HUES48 (cell line): ENCODE results near the gene ARFGAP3.

Experiments used
- H3K27ac ChIP-seq: one replicate; pipeline ENCODE4 v1.7.0; 2013; ENCODE audit warnings: low read depth, low read length, inconsistent platforms
- H3K27me3 ChIP-seq: 2 replicates; pipeline ENCODE4 v1.6.1; 2013; ENCODE audit warnings: mild to moderate bottlenecking, low read length; ENCODE audit not compliant: control insufficient read depth, insufficient read depth
- H3K36me3 ChIP-seq: 2 replicates; pipeline ENCODE4 v1.6.1; 2013; ENCODE audit warnings: low read length; ENCODE audit not compliant: control insufficient read depth, insufficient read depth
- H3K4me1 ChIP-seq: 2 replicates; pipeline ENCODE4 v1.6.1; 2013; ENCODE audit warnings: mild to moderate bottlenecking, low read length; ENCODE audit not compliant: control insufficient read depth, insufficient read depth
- H3K4me3 ChIP-seq: 2 replicates; pipeline ENCODE4 v1.5.1; 2013; ENCODE audit warnings: mild to moderate bottlenecking, low read depth, low read length
- H3K9ac ChIP-seq: 2 replicates; pipeline ENCODE4 v1.6.1; 2013; ENCODE audit warnings: mild to moderate bottlenecking, low read depth, low read length, moderate library complexity
- H3K9me3 ChIP-seq: 2 replicates; pipeline ENCODE4 v1.6.1; 2013; ENCODE audit warnings: low read length; ENCODE audit not compliant: control insufficient read depth, insufficient read depth

ARFGAP3 gene

GRCh38 chr22:42841444-42841843 is 15.6 kb downstream of the ARFGAP3 start:
- peak overlapping the region; percentile 42 for H3K27ac ChIP-seq
- no peaks in the 10 kb centered on the region for H3K9me3 ChIP-seq
- no peaks in the 10 kb centered on the region for H3K27me3 ChIP-seq
- H3K9ac ChIP-seq = 0 out of 2 replicates have a peak overlapping the region, but pooled peaks have one; percentile 18
- H3K4me3 ChIP-seq = no peak overlapping the region
- H3K4me1 ChIP-seq = peaks cover 4% of the 10 kb centered on the region; the same call in 1 of the 2 replicates
- no peaks in the 10 kb centered on the region for H3K36me3 ChIP-seq

- H3K9ac ChIP-seq = no peak overlapping the region
- H3K4me1 ChIP-seq = peaks cover 4% of the 10 kb centered on the region; the same call in 1 of the 2 replicates
- H3K9me3 ChIP-seq = no peaks in the 10 kb centered on the region
- H3K27me3 ChIP-seq = no peaks in the 10 kb centered on the region
- no peak overlapping the region for H3K27ac ChIP-seq
- peaks cover 10% of the 10 kb centered on the region; the same call in 1 of the 2 replicates for H3K36me3 ChIP-seq
- no peak overlapping the region for H3K4me3 ChIP-seq
Observed at GRCh38 chr22:42837556-42837955, 19.5 kb downstream of the ARFGAP3 start.

GRCh38 chr22:42836026-42836425 is 21.0 kb downstream of the ARFGAP3 start:
- no peaks in the 10 kb centered on the region for H3K9me3 ChIP-seq
- peaks cover 16% of the 10 kb centered on the region; the same call in 1 of the 2 replicates for H3K36me3 ChIP-seq
- no peak overlapping the region for H3K9ac ChIP-seq
- H3K27ac ChIP-seq = no peak overlapping the region
- no peak overlapping the region for H3K4me3 ChIP-seq
- H3K27me3 ChIP-seq = no peaks in the 10 kb centered on the region
- no peaks in the 10 kb centered on the region for H3K4me1 ChIP-seq

GRCh38 chr22:42834177-42834949 is 22.7 kb downstream of the ARFGAP3 start:
- Histone ChIP-seq H3K4me1 (no peaks in the 10 kb centered on the region), H3K4me3 (no peak overlapping the region), H3K27me3 (no peaks in the 10 kb centered on the region), H3K36me3 (peaks cover 22% of the 10 kb centered on the region; the same call in 1 of the 2 replicates), H3K9ac (no peak overlapping the region), H3K27ac (no peak overlapping the region), H3K9me3 (no peaks in the 10 kb centered on the region)

GRCh38 chr22:42833104-42833503 is 24.0 kb downstream of the ARFGAP3 start:
- Histone ChIP-seq H3K4me3 (no peak overlapping the region), H3K9me3 (no peaks in the 10 kb centered on the region), H3K9ac (no peak overlapping the region), H3K27ac (no peak overlapping the region), H3K4me1 (no peaks in the 10 kb centered on the region), H3K36me3 (peaks cover 22% of the 10 kb centered on the region; the same call in 1 of the 2 replicates), H3K27me3 (no peaks in the 10 kb centered on the region)

- H3K27me3 ChIP-seq = no peaks in the 10 kb centered on the region
- H3K4me3 ChIP-seq = no peak overlapping the region
- no peaks in the 10 kb centered on the region for H3K4me1 ChIP-seq
- H3K9ac ChIP-seq = no peak overlapping the region
- H3K9me3 ChIP-seq = no peaks in the 10 kb centered on the region
- H3K36me3 ChIP-seq = peaks cover 22% of the 10 kb centered on the region; the same call in 1 of the 2 replicates
- no peak overlapping the region for H3K27ac ChIP-seq
Observed at GRCh38 chr22:42831712-42832111, 25.4 kb downstream of the ARFGAP3 start.

- Histone ChIP-seq H3K27ac (no peak overlapping the region), H3K9me3 (no peaks in the 10 kb centered on the region), H3K9ac (no peak overlapping the region), H3K4me1 (no peaks in the 10 kb centered on the region), H3K36me3 (peaks cover 22% of the 10 kb centered on the region; the same call in 1 of the 2 replicates), H3K27me3 (no peaks in the 10 kb centered on the region), H3K4me3 (no peak overlapping the region)
Observed at GRCh38 chr22:42830161-42830560, 26.9 kb downstream of the ARFGAP3 start.

GRCh38 chr22:42829302-42829701 is 27.8 kb downstream of the ARFGAP3 start:
- Histone ChIP-seq H3K36me3 (peaks cover 19% of the 10 kb centered on the region; the same call in 1 of the 2 replicates), H3K4me3 (no peak overlapping the region), H3K4me1 (no peaks in the 10 kb centered on the region), H3K9ac (no peak overlapping the region), H3K27me3 (no peaks in the 10 kb centered on the region), H3K9me3 (no peaks in the 10 kb centered on the region), H3K27ac (no peak overlapping the region)

GRCh38 chr22:42825796-42826195 is 31.3 kb downstream of the ARFGAP3 start:
- no peak overlapping the region for H3K4me3 ChIP-seq
- no peaks in the 10 kb centered on the region for H3K27me3 ChIP-seq
- H3K4me1 ChIP-seq = no peaks in the 10 kb centered on the region
- H3K36me3 ChIP-seq = peaks cover 9% of the 10 kb centered on the region; the same call in 1 of the 2 replicates
- H3K9ac ChIP-seq = no peak overlapping the region
- no peak overlapping the region for H3K27ac ChIP-seq
- H3K9me3 ChIP-seq = no peaks in the 10 kb centered on the region

GRCh38 chr22:42821386-42821785 is 35.7 kb downstream of the ARFGAP3 start:
- Histone ChIP-seq H3K36me3 (peaks cover 4% of the 10 kb centered on the region; the same call in 1 of the 2 replicates), H3K9me3 (no peaks in the 10 kb centered on the region), H3K4me3 (no peak overlapping the region)

GRCh38 chr22:42820045-42820763 is 36.9 kb downstream of the ARFGAP3 start:
- H3K4me3 ChIP-seq = no peak overlapping the region
- H3K27ac ChIP-seq = no peak overlapping the region
- H3K36me3 ChIP-seq = peaks cover 4% of the 10 kb centered on the region; the same call in 1 of the 2 replicates

More at GRCh38 chr22:42821386-42821785, 35.7 kb downstream of the ARFGAP3 start:
- no peaks in the 10 kb centered on the region for H3K27me3 ChIP-seq
- H3K27ac ChIP-seq = no peak overlapping the region
- H3K9ac ChIP-seq = no peak overlapping the region
- no peaks in the 10 kb centered on the region for H3K4me1 ChIP-seq

More at GRCh38 chr22:42820045-42820763, 36.9 kb downstream of the ARFGAP3 start:
- H3K4me1 ChIP-seq = no peaks in the 10 kb centered on the region
- H3K9ac ChIP-seq = no peak overlapping the region
- no peaks in the 10 kb centered on the region for H3K9me3 ChIP-seq
- H3K27me3 ChIP-seq = no peaks in the 10 kb centered on the region
